ENCODE data around the gene CLUH.
"Not testable (repeated sequence)": the region's sequence is repeated elsewhere in the genome, so short reads cannot be mapped to it uniquely, and the experiment has no call there.

CLUH gene

GRCh38 chr17:2688351-2689342 lies 22.9 kb downstream of the CLUH start:
- peak; percentile 11 for DNase-seq (ENCODE audit: low spot score)

GRCh38 chr17:2687074-2687418 lies 24.5 kb downstream of the CLUH start:
- no peak for DNase-seq (ENCODE audit: low spot score)

GRCh38 chr17:2685696-2686095 lies 25.9 kb downstream of the CLUH start:
- no peak for DNase-seq (ENCODE audit: low spot score)

GRCh38 chr17:2684549-2684948 lies 27.0 kb downstream of the CLUH start:
- DNase-seq (ENCODE audit: low spot score): no peak

- no peak for DNase-seq (ENCODE audit: low spot score)
Measured at GRCh38 chr17:2683912-2684311, 27.7 kb downstream of the CLUH start.

- DNase-seq (ENCODE audit: low spot score): no peak
Measured at GRCh38 chr17:2682176-2682938, 29.2 kb downstream of the CLUH start.

- no peak for DNase-seq (ENCODE audit: low spot score)
Measured at GRCh38 chr17:2681650-2682049, 29.9 kb downstream of the CLUH start.

- DNase-seq (ENCODE audit: low spot score): no peak
Measured at GRCh38 chr17:2680961-2681360, 30.6 kb downstream of the CLUH start.

- not testable (repeated sequence) for DNase-seq (ENCODE audit: low spot score)
Measured at GRCh38 chr17:2679247-2679646, 32.3 kb downstream of the CLUH start.

- no peak for DNase-seq (ENCODE audit: low spot score)
Measured at GRCh38 chr17:2672026-2672425, 39.5 kb downstream of the CLUH start.

- not testable (repeated sequence) for DNase-seq (ENCODE audit: low spot score)
Measured at GRCh38 chr17:2660410-2660809, 51.2 kb downstream of the CLUH start.

GRCh38 chr17:2659337-2659736 lies 52.2 kb downstream of the CLUH start:
- DNase-seq (ENCODE audit: low spot score): not testable (repeated sequence)

GRCh38 chr17:2656283-2656682 lies 55.3 kb downstream of the CLUH start:
- no peak for DNase-seq (ENCODE audit: low spot score)

GRCh38 chr17:2655546-2655945 lies 56.0 kb downstream of the CLUH start:
- DNase-seq (ENCODE audit: low spot score): no peak

- not testable (repeated sequence) for DNase-seq (ENCODE audit: low spot score)
Measured at GRCh38 chr17:2652911-2653310, 58.7 kb downstream of the CLUH start.

GRCh38 chr17:2649191-2649590 lies 62.4 kb downstream of the CLUH start:
- DNase-seq (ENCODE audit: low spot score): no peak

- DNase-seq (ENCODE audit: low spot score): no peak
Measured at GRCh38 chr17:2647957-2648356, 63.6 kb downstream of the CLUH start.

- no peak for DNase-seq (ENCODE audit: low spot score)
Measured at GRCh38 chr17:2644971-2645370, 66.6 kb downstream of the CLUH start.

All from GM03348 (cell line).